Measurements from ENCODE around the gene KRTAP4-6.
"Not testable (repeated sequence)": the region's sequence is repeated elsewhere in the genome, so short reads cannot be mapped to it uniquely, and the experiment has no call there.

The KRTAP4-6 gene

GRCh38 chr17:41147531-41148204, 7.3 kb upstream of the KRTAP4-6 start:
- no peak for DNase-seq (ENCODE audit: low spot score)

DNA sequence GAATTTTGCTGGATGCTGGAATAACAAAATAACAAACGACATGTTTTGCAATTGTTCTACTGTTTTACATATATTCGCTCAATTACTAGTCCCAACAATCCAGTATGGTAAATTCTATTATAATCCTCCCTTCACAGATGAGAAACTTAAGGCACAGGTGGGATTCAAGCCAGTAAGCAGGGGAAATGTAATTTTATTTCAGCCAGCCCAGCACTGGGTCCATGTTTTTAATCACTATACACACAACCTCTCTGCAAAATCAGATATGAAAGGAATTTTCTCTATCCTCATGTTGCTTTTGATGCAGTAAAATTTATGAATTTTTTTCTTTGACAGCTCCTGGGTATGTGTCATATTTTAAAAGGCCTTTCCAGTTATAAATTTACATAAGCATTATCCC, 4.9 kb upstream of the KRTAP4-6 start:
- DNase-seq (ENCODE audit: low spot score), result no peak

DNA sequence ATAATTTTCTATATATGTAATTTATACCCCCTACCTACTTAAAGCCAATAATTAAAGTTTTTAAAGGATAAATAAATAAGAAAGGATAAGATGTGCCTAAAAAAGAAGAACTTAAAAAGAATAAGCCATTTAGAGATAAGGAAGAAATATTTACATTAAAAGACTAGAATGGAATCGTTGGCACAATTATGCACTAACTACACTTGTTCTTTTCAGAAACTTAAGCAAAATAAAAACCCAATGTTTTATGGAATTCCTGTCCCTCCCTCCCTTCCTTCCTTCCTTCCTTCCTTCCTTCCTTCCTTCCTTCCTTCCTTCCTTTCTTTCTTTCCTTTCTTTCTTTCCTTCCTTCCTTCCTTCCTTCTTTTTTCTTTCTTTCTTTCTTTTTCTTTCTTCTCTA, 4.5 kb upstream of the KRTAP4-6 start:
- DNase-seq (ENCODE audit: low spot score), result no peak

GRCh38 chr17:41141361-41141760, 1.0 kb upstream of the KRTAP4-6 start:
- no peak for DNase-seq (ENCODE audit: low spot score)

GRCh38 chr17:41139865-41140264, 479 bp downstream of the KRTAP4-6 start:
- DNase-seq (ENCODE audit: low spot score), result not testable (repeated sequence)

DNA sequence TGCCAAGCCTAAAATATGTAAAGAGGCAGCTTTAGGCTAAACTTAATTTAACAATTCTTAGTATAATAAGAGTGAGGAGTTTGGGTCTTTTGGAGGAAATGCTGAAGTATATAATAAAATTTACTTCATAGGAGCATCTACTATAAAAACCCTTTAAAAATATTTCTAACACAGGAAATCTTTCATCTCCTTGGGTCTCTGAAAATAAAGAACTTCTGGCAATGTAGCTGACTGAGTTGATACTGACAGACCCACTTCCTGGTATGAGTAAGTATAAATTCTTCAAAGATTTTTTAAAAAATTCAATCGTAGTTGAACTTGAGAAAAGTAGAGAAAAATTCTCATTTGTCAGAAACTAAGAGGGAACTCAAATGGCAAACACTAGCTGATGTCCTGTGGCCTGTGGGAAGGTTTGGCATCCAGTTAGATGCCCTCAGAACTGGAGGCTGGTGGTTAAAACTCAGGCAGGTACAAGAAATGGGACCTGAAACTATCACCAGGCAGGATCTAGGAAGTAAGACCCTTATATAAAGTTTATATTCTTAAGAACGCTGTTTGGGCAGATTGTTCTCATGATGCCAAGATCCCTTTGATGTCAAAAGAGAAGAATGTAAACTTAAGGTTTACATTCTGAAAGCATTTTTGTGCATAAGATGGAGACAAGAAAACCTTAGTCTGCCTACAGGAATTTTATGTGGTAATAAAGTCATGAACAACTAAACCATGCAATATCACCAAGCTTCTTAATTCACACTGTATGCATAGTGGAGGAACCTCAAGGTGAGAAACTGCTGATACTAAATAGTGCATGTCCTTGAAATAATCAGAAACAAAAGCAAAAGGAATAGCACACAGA, 6.2 kb downstream of the KRTAP4-6 start:
- DNase-seq (ENCODE audit: low spot score), result no peak

DNA sequence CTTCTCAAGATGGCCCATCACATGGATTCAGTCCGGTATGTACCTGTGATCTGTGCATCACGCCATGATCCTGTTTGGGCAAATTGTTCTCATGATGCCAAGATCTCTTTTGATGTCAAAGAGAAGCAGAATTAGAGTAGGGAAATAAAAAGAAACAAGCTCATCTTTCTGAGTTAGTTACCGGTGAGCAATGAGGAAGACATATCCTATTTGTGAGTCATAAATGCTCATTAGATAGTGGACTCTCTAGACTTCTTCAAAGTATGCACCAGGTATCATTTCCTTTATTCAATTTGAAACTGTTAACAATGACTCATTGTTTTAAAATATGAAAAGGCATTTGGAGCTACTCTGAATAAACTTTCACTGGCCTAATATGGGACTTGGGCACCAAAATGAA, 8.4 kb downstream of the KRTAP4-6 start:
- DNase-seq (ENCODE audit: low spot score), result no peak

DNA sequence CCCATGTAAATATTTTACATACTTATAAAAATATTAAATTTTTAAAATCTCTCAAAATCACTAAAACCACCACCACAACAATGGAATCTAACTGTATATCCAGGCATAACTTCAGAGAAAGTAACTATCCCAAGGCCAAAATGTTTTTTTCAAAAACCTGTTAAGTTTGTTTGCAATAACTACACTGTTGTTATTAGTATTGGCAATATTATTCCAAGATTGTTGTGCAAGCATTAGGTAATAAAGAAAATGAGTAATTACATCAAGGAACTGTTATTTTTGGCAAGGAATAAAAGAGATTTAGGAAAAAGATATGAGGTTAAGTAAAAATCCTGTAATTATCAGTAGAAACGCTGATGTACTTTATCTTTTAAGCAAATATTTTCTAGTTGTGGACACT, 13.0 kb downstream of the KRTAP4-6 start:
- no peak for DNase-seq (ENCODE audit: low spot score)

DNA sequence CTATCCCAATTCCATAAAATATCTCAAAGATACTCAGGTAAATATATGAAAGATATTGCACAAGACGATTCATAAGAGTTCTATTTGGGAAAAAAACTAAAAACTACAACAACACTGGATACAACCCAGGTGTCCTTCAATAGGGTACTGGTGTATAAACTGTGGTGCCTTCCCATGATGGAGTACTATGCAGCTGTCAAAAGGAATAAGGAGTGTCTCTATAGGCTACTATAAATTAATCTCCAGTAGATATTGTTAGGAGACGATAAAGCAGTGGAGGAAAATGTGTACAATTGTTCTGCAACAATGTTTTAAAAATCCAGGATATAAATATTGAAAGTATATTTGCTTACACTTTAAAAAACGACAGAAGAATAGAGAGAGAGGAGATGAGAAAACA, 13.9 kb downstream of the KRTAP4-6 start:
- no peak for DNase-seq (ENCODE audit: low spot score)

- DNase-seq (ENCODE audit: low spot score), result no peak
Observed at GRCh38 chr17:41125064-41125463, 15.3 kb downstream of the KRTAP4-6 start.

- not testable (repeated sequence) for DNase-seq (ENCODE audit: low spot score)
Observed at GRCh38 chr17:41123991-41124371, 16.4 kb downstream of the KRTAP4-6 start, which contains the start of gene KRTAP4-12. TSS of gene KRTAP4-12 (minus strand) at chr17:41124182. CDS start at chr17:41124122, 60 bp downstream.

- not testable (repeated sequence) for DNase-seq (ENCODE audit: low spot score)
Observed at GRCh38 chr17:41123292-41123990, 16.9 kb downstream of the KRTAP4-6 start.

GRCh38 chr17:41121742-41122141, 18.6 kb downstream of the KRTAP4-6 start:
- DNase-seq (ENCODE audit: low spot score), result no peak

DNA sequence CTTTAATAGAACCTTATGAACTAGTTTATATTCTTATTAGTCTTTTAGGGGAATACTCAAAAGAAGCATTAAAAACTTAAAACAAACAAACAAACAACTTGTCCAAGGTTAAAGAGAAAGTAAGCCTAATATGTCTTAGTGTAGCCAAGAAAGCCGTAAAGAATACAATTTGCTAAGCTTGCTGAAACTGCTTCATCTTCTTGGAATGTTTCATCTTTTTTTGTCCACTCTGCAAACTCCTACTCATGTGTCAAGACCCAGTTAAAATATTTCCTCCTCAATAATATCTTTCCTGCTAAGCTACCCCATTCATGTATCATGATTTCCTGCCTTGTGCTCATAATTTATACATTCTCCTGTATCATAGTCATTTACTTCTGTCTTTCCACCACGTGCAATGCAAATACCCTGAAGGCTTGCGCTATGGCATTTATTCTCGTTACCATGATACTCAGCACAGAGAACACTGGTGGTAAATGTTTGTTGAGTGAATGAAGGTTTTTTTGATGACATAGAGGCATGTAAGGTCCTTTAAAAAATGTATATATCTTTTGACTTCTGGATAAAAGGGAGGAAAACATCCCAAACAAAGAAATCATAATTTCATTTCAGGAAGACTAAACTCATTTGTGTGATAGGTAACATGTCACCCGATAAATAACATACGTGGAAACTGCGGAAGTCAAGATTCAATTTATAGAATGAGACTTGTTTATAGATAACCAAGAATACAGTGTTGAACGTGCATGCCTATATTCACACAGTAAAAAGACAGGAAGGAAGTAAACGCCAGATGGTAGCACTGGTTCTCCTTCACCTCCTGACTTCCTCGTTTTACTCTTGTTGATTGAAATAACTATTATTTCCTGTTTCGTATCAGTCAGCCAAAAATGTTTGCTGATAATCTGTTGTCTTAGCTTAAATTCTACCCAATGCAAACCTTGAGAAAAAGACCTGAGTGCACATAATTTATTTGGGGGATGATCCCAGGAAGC, 20.4 kb downstream of the KRTAP4-6 start:
- DNase-seq (ENCODE audit: low spot score), result not testable (repeated sequence)

GRCh38 chr17:41118721-41119120, 21.6 kb downstream of the KRTAP4-6 start:
- DNase-seq (ENCODE audit: low spot score), result no peak

DNA sequence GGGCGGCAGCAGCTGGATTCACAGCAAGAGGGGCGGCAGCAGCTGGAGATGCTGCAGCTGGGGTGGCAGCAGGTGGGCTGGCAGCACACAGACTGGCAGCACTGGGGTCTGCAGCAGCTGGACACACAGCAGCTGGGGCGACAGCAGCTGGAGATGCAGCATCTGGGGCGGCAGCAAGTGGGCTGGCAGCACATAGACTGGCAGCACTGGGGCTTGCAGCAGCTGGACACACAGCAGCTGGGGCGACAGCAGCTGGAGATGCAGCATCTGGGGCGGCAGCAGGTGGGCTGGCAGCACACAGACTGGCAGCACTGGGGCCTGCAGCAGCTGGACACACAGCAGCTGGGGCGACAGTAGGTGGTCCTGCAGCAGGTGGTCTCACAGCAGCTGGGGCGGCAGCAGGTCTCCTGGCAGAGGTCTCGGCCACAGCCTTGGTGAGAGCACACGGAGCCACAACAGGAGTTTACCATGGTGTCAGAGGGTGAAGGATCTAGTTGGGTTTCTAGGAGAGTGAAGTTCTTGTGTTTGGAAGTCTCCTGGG, 22.4 kb downstream of the KRTAP4-6 start, which contains the start of gene KRTAP4-11:
Gene KRTAP4-11 (minus strand): TSS at position 528 of the 541 bp plus-strand sequence. CDS start 58 bp downstream, at position 470.
- DNase-seq (ENCODE audit: low spot score), result not testable (repeated sequence)

DNA sequence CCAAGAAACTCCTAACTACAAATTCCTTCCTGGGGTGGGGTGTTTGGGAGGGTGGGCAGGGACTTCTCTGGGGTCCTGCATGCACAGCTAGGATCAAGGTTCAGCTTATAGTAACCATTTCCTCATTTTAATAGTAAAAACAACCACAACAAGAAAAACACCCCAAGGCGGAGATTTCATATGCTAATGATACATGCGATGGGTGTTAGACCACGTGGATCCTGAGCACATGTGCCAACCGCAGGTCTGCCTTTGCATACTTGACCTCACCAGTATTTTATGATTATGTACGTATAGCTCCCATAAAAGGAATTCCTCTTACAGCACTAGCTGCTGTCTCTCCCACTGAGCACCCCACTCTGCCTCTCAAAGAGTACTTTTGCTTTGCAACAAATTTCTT, 24.0 kb downstream of the KRTAP4-6 start:
- DNase-seq (ENCODE audit: low spot score), result no peak

DNA sequence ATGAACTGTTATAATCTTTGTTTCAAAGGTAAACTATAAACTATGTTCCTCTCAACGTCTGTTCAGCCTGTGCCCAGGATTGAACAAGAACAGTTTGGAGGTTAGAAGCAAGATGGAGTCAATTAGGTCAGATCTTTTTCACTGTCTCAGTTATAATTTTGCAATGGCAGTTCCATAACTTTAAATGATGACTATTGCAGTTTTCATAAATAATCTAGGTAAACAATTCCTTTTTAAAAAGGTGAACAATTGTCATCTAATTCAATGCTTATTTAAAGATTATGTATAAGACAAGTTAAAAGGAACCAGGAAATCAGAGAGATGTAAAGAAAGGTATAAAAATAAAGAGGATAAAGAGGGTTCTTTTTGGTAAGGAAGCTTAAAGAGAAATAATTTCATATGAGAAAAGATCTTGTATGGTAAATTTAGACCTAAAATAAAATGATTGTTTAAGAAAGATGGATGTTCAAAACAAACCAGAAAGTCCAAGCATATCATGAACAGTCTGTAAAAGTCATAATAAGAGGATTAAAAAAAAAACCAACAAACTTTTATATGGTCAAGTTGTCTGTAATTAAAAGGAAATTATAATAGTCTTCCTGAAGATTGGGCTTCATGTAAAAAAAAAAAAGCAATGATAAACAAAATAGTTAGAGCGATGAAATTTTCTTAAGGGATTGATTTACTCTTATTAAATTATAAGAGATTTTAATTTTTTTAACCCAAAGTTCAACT, 29.0 kb downstream of the KRTAP4-6 start:
- DNase-seq (ENCODE audit: low spot score), result no peak

- not testable (repeated sequence) for DNase-seq (ENCODE audit: low spot score)
Observed at GRCh38 chr17:41108728-41109386, 31.5 kb downstream of the KRTAP4-6 start.

All from putamen (tissue), 1 donor.